Superior temporal gyrus (tissue), 1 donor: Measurements from ENCODE around the gene NDRG4.

ENCODE experiments used
- DNase-seq: peaks from one replicate; pipeline ENCODE4 v3.0.0-alpha.2; 2016; ENCODE audit errors: extremely low spot score

Gene NDRG4

GRCh38 chr16:58499615-58500351, at the start of gene NDRG4:
TSS of gene NDRG4 (plus strand) at chr16:58500143. CDS start at chr16:58500249, 106 bp downstream.
- peak; percentile 95 for DNase-seq

- no peak for DNase-seq
Measured at GRCh38 chr16:58450590-58450989, 49.4 kb upstream of the NDRG4 start.

- DNase-seq = no peak
Measured at GRCh38 chr16:58451265-58451689, 48.7 kb upstream of the NDRG4 start.

- no peak for DNase-seq
Measured at GRCh38 chr16:58451945-58452401, 48.0 kb upstream of the NDRG4 start.

GRCh38 chr16:58452640-58453039, 47.3 kb upstream of the NDRG4 start:
- no peak for DNase-seq

GRCh38 chr16:58454178-58454577, 45.8 kb upstream of the NDRG4 start:
- DNase-seq = no peak

- no peak for DNase-seq
Measured at GRCh38 chr16:58454856-58455255, 45.1 kb upstream of the NDRG4 start.

GRCh38 chr16:58455750-58456149, 44.2 kb upstream of the NDRG4 start:
- DNase-seq = no peak

GRCh38 chr16:58456193-58456592, 43.8 kb upstream of the NDRG4 start:
- no peak for DNase-seq

GRCh38 chr16:58458606-58459343, 41.2 kb upstream of the NDRG4 start:
- DNase-seq = no peak

- DNase-seq = no peak
Measured at GRCh38 chr16:58459344-58460218, 40.4 kb upstream of the NDRG4 start.

GRCh38 chr16:58460219-58460610, 39.7 kb upstream of the NDRG4 start:
- DNase-seq = no peak

- DNase-seq = no peak
Measured at GRCh38 chr16:58461056-58461455, 38.9 kb upstream of the NDRG4 start.

- no peak for DNase-seq
Measured at GRCh38 chr16:58461640-58462039, 38.3 kb upstream of the NDRG4 start.

- DNase-seq = no peak
Measured at GRCh38 chr16:58462089-58462488, 37.9 kb upstream of the NDRG4 start.

- DNase-seq = no peak
Measured at GRCh38 chr16:58462499-58462996, 37.4 kb upstream of the NDRG4 start.

GRCh38 chr16:58462997-58463941, 36.7 kb upstream of the NDRG4 start:
- no peak for DNase-seq

GRCh38 chr16:58464047-58464915, 35.7 kb upstream of the NDRG4 start:
- no peak for DNase-seq

GRCh38 chr16:58464916-58465731, 34.8 kb upstream of the NDRG4 start:
- DNase-seq = no peak
